Activated T-cell treated with anti-CD3 and anti-CD28 coated beads, Interleukin-2, amount 50 U/mL, for 72 hours (primary cell): ENCODE measurements around the gene MEF2D. TPM values are rescaled to one million over a fixed set of nuclear protein-coding genes. Genes with fewer than 3 reads are reported as not detected.

Source experiments
- ATAC-seq, 2 donors: fragments of 150-1000 bp; cut with Tn5 transposase; replicated peaks in 1 of 2; 2 replicates each; pipeline ENCODE4 v1.10.0; 2021; ENCODE audit warnings: moderate library complexity in 2 of 2, mild to moderate bottlenecking in 1 of 2
- DNase-seq, 2 donors: peaks; one replicate each; pipeline ENCODE4 v3.0.0; 2021 to 2022; ENCODE audit warnings: mixed read lengths in 1 of 2
- H3K27ac Mint-ChIP-seq: one replicate; pipeline ENCODE4 v1.8.0; 2022; ENCODE audit warnings: mild to moderate bottlenecking, moderate library complexity, mixed read lengths
- H3K27me3 Mint-ChIP-seq: one replicate; pipeline ENCODE4 v1.8.0; 2022; ENCODE audit warnings: low read depth, mixed read lengths
- H3K36me3 Mint-ChIP-seq, 2 donors: one replicate each; pipeline ENCODE4 v1.8.0; 2022; ENCODE audit warnings: mixed read lengths in 2 of 2, mild to moderate bottlenecking in 1 of 2; ENCODE audit not compliant: insufficient read depth in 2 of 2
- H3K4me1 Mint-ChIP-seq: one replicate; pipeline ENCODE4 v1.8.0; 2022; ENCODE audit warnings: low read depth, mixed read lengths
- H3K4me3 Mint-ChIP-seq, 2 donors: one replicate each; pipeline ENCODE4 v1.8.0; 2022; ENCODE audit warnings: mild to moderate bottlenecking in 2 of 2, mixed read lengths in 2 of 2, moderate library complexity in 2 of 2
- H3K9me3 Mint-ChIP-seq, 2 donors: one replicate each; pipeline ENCODE4 v1.8.0; 2022; ENCODE audit warnings: mixed read lengths in 2 of 2
- total RNA-seq, 2 donors: library from RNA; stranded (reverse); gene quantifications; one replicate each; pipeline ENCODE4 v1.2.3, GENCODE V29; 2022

MEF2D gene
- total RNA-seq, 2 donors from 2014 or later, result 73.3 to 86.8 TPM

DNA sequence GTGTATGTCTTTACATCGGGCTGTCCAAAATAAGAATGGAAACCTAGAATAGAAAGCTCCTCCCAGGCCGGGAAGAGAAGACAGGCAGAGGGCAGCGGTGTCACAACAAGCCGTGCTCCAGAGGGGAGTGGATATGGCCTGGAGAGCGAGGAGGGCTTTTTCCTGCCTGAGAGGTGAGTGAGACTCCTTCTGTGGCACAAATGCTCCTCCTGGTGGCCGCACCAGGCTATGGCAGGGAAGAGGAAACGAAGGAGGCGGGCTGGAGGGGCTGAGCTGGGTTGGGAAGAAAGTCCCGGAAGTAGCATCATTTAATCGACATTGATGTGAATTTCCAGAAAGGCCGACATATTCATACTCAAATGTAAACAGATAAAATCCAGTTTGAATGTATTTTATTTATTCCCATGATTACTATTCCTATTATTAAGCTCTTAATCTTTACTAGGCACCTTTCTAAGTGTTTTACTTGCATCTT, 54.7 kb downstream of the MEF2D start:
- DNase-seq (peak; percentile 80 to 85), ATAC-seq (peak; percentile 73 to 79)
- H3K4me1 Mint-ChIP-seq, result peaks cover 24% of the 10 kb centered on the region
- no peaks in the 10 kb centered on the region for H3K36me3 Mint-ChIP-seq
- H3K4me3 Mint-ChIP-seq, result peak overlapping the region in 1 of 2 donors; percentile 25
- no peaks in the 10 kb centered on the region for H3K9me3 Mint-ChIP-seq
- no peak overlapping the region for H3K27ac Mint-ChIP-seq
- H3K27me3 Mint-ChIP-seq, result peaks cover 50% of the 10 kb centered on the region

DNA sequence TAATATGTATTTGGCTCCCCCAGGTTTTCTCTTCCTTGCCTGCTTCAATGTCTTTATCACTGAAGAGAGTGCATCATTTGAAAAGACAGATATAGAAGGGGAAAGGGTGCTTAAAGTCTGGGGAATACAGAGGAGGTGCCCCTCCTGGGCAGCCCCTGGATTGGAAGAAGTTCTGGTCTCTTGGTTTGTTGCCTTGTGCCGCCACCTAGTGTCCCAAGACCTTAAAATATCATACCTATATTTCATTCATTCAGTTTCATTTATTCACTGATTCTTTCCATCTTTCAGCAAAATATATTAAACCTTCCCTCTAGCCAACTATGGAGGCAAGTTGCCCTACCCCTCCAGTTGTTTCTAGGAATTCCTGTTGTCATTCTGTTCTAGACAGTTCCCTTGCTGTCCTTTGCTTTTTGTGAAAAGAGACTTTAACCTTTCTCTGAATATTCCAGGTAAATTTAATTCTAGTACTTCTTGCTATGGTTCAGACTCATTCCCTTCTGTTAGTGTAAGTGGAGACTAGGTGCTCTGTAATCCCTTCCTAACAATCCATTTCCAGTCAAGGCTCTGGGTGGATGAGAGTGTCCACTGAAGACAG, 56.1 kb downstream of the MEF2D start:
- Mint-ChIP-seq H3K4me3 (no peak overlapping the region), H3K4me1 (peaks cover 24% of the 10 kb centered on the region), H3K27me3 (peaks cover 63% of the 10 kb centered on the region), H3K9me3 (no peaks in the 10 kb centered on the region), H3K27ac (no peak overlapping the region), H3K36me3 (no peaks in the 10 kb centered on the region)
- ATAC-seq, result no peak
- peak; percentile 40 to 48 for DNase-seq

DNA sequence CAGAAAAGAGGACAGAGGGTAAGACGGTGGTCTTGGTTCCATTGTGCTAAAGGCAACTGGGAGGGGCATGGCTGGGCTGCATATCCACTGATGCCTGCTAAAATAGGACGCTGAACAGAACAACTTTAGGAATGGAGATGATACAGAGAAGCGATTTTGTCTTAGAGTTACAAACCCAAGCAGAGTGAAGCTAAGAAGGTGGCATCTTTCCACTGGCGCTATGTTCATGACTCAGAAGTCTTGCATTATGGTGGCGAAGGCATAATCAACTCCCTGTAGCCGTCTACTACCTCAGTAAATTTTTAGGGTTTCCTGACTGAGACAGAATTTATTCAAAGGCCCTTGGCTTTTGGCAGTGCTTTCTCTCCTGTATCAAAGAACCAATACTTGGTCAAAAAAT, 57.3 kb downstream of the MEF2D start:
- DNase-seq (no peak), ATAC-seq (no peak)
- no peak overlapping the region for H3K4me3 Mint-ChIP-seq
- H3K27ac Mint-ChIP-seq, result no peak overlapping the region
- H3K27me3 Mint-ChIP-seq, result peaks cover 68% of the 10 kb centered on the region
- no peaks in the 10 kb centered on the region for H3K36me3 Mint-ChIP-seq
- peaks cover 33% of the 10 kb centered on the region for H3K4me1 Mint-ChIP-seq
- H3K9me3 Mint-ChIP-seq, result no peaks in the 10 kb centered on the region

DNA sequence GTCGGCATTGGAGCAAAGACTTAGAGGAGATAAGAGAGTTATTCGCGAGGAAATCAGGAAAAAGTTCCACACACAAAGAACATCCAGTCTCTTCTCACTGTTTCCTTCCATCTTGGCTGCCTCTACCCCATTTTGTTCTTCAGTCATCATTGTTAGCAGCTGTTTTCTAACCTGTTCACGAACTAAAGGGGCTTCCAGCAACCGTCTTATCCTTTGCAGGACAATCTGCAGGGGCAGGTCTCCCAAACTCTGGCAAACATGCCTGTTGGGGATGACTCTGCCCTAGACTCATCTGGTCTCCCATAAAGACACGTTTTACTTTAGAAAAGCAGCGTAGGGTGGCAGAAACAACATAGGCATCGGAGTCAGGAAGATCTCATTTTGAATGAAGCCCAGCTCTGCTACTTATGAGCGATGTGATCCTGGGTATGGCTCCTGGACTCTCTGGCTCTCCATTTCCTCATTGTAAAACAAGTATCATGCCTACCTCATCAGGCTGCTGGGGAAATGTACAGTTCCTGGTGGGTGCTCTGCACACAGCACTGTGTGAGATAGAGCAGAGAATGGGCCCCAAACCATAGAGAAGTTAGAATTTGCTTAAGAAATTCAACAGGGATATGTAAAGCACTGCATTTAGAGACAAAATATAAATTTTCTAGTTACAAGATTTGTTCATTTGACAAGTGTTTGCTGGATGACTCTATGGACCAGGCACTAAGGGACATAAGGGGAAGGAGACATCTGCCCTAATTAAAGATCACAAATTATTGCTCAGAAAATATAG, 59.7 kb downstream of the MEF2D start:
- Mint-ChIP-seq H3K36me3 (peaks cover 0 to 2% of the 10 kb centered on the region in 2 donors), H3K27ac (no peak overlapping the region), H3K4me1 (peaks cover 37% of the 10 kb centered on the region), H3K27me3 (peaks cover 86% of the 10 kb centered on the region), H3K9me3 (no peaks in the 10 kb centered on the region), H3K4me3 (no peak overlapping the region)
- DNase-seq (no peak), ATAC-seq (no peak)

DNA sequence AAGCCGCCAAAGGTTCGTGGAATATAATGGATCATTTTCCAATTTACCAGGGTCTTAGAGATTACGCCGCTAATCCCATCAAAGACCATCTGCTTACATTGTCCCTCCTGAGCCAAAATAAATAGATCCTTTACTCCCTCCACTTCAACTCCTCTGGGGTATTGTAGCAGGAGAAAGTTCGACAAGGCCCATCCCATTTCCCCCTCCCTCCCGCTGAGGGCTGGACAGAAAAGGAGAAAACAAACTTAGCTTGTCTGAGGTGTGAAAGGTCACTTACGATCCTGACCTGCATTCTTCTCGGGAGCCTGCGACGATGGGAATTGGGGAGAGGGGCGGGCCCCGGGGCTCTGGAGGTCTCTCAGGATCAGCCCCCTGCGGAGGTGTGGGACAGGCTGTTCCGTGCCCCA, 60.8 kb downstream of the MEF2D start:
- H3K4me1 Mint-ChIP-seq, result peaks cover 39% of the 10 kb centered on the region
- no peak for DNase-seq
- H3K27ac Mint-ChIP-seq, result no peak overlapping the region
- no peaks in the 10 kb centered on the region for H3K9me3 Mint-ChIP-seq
- peaks cover 94% of the 10 kb centered on the region for H3K27me3 Mint-ChIP-seq
- ATAC-seq, result no peak
- no peak overlapping the region for H3K4me3 Mint-ChIP-seq
- peaks cover 2 to 6% of the 10 kb centered on the region in 2 donors for H3K36me3 Mint-ChIP-seq

DNA sequence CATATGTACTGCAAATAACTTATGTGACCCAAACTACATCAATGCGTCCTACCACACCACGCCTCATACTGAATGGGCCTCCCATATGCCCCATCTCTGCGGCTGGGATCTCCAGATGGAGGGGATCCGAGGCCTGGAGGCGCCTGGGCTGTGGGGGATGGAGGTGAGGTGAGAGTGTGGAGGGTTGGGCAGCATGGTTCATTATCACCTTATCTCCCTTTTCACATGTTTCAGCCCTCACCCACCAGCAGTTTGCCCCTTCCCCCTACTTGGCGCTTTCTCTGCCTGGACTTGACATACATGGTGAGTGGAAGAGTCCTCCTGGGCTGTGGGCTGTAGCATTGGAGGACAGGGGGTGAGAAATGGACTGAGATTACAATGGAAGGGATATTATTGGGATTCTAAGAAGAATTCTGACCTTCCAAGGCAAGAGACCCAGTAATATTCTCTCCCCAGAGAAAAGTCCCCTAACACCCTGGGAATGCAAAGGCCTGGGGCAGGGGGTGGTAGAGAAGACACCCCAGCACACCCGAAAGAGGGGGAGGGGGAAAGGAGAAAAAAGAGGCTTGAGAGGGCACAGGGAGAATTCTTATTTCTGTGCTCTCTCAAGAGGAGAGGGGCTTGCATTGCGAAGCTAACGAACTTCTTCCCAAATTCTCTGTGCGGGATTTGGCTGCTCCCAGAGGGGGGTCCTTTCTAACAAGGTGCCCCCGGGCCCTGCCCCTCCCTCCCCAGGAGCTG, 61.4 kb downstream of the MEF2D start:
- Mint-ChIP-seq H3K27ac (no peak overlapping the region), H3K27me3 (peaks cover 94% of the 10 kb centered on the region), H3K4me3 (no peak overlapping the region), H3K4me1 (peaks cover 40% of the 10 kb centered on the region), H3K36me3 (peaks cover 2 to 6% of the 10 kb centered on the region in 2 donors), H3K9me3 (no peaks in the 10 kb centered on the region)
- DNase-seq, result no peak
- peak; percentile 5 to 12 for ATAC-seq

DNA sequence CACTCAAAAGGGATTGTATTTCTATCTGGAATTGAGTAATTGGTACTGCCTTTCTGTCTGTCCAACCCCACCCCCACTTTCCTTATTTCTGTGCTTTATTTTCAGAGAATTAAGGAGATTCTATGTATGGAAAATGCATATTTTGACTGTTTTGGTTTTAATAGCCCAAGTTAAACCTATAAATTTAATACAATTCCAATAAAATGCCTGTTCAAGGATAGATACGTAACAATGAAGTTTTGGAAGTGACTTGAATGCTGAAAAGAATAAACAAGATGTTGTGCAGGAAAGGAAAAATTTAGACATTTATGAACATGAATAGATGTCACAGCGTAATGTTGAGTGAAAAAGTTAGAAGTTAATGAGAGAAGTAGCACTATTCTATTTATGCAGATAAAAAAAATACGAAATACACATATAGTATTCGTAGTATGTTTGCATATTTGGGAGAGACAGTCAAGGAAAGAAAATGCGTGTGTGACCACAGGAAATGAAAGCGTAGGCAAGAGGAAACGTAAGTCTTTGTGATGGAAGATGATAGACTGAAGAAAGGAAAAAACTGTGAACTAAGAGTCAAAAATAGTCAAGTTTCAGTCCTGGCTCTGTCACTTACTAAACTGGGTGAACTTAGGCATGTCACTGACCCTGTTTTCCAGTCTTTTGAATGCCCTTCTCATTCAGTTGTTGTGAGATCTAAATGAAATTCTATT, 62.1 kb downstream of the MEF2D start:
- DNase-seq (no peak), ATAC-seq (peak; percentile 48 to 56)
- peaks cover 46% of the 10 kb centered on the region for H3K4me1 Mint-ChIP-seq
- H3K36me3 Mint-ChIP-seq, result peaks cover 2 to 6% of the 10 kb centered on the region in 2 donors
- H3K9me3 Mint-ChIP-seq, result no peaks in the 10 kb centered on the region
- peak overlapping the region in 1 of 2 donors; percentile 10 for H3K4me3 Mint-ChIP-seq
- H3K27me3 Mint-ChIP-seq, result peaks cover 94% of the 10 kb centered on the region
- peak overlapping the region; percentile 5 for H3K27ac Mint-ChIP-seq

DNA sequence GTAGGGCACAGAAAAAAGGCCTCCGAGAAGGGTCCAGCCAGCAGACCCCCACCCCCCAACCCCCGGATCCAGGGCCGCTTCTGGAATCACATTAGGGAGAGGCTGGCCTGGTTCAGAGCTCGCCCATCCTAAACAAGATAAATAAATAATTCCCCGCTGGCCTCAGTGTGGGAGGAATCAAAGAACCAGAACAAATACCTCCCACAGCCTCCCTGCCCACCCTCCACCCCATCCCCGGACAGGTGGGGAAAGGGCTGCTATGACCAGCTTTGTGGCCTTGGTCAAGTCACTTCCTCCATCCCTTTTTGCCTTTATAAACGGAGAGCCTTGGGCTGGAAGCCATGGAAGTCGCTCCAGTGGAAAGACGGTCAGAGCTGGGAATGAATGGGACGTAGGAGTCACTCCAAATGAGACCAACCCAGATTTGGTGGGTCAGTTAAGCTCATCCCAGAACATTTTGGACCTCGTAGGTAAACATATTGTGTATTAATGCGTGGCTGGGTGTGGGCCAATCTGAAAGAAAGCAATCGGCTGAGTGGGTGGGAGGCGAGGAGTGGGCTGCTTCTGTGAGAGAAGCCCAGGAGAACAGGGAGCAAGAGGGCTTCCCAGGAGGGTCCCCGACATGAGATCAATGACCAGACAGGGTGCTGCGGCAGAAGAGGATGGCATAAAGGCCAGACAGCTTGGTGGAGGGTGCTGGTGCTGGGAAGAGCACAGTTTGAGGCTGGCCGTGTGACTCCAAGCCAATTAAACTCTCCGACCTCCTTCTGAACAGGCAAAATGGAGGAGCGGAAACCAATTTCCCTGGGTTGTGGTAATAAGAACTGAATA, 63.3 kb downstream of the MEF2D start:
- Mint-ChIP-seq H3K27me3 (peaks cover 98% of the 10 kb centered on the region), H3K9me3 (no peaks in the 10 kb centered on the region), H3K4me3 (peak overlapping the region in 1 of 2 donors; percentile 71), H3K36me3 (peaks cover 2 to 6% of the 10 kb centered on the region in 2 donors), H3K4me1 (peaks cover 46% of the 10 kb centered on the region), H3K27ac (no peak overlapping the region)
- DNase-seq (no peak), ATAC-seq (no peak)

DNA sequence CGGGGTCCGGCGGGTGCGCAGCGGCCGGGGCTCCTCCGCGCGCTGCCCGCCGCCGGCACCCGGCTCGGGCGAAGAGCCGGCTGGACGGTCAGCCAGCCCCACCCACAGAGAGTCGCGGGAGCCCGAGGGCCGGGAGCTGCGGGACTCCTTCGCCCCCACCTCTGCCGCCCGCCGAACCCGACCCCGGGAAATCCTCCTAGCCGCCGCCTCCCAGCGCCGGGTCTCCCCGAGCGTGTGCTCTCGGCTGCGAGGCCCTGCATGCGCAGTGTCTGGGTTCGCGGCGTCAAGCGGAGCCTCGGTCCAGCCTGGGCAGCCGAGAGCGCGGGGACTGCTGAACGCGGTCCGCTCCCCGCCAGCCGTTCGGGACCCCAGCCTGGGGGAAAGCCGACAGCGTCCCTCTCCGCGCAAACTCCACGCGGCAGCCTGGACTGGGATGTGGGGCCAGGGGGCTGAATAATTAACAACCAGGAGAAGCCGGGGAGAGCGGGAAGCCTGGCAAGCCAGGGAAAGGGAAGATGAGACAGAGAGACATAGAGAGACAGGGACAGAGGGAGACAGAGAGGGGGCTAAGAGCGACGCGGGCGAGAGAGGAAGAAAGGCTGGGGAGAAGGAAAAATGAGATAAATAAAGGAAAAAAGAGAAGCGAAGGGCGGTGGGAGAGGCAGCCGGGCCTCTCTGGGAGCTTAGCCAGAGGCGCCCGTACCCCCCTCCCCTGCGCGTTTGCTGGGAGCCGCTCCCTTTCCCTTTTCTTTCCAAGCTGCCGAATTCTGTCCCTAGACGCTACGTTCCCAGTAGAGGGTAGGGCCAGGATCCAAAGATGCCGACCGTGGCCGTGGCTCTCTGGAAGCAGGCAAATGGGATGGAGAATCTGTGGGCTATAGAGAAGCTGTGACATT, 64.2 kb downstream of the MEF2D start:
- DNase-seq, result peak in 1 of 2 donors; percentile 40
- no peak overlapping the region for H3K27ac Mint-ChIP-seq
- peak overlapping the region; percentile 69 to 71 for H3K4me3 Mint-ChIP-seq
- H3K36me3 Mint-ChIP-seq, result peaks cover 2 to 6% of the 10 kb centered on the region in 2 donors
- peaks cover 46% of the 10 kb centered on the region for H3K4me1 Mint-ChIP-seq
- no peaks in the 10 kb centered on the region for H3K9me3 Mint-ChIP-seq
- peaks cover 98% of the 10 kb centered on the region for H3K27me3 Mint-ChIP-seq
- peak; percentile 45 to 47 for ATAC-seq

DNA sequence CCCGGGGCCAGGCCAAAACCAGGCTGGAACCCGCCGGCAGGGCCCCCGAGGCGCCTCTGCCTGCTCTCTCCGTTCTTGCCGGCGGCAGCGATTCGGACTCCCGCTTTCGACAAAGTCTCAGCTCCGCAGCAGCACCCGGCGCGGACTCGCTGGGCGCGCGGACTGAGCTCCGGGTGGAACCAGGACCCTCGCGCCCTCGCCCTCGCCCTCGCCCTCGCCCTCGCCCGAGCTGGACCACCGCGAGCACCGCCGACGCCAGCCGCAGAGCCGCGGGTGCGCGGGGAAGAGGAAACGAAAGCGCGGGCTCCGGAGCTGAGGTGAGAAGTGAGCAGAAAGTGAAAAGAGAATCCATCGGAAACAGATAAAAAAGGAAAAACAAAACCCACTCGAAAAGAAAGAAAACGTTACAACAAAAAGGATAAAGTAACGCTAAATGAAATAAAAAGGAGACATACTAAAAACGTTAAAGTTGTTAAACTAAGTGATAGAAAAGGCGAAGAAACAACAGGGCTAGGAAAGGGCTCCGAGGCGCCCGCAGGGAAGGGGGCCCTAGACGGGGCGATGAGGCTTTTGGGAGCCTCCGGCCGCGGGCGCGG, 64.9 kb downstream of the MEF2D start:
- no peaks in the 10 kb centered on the region for H3K9me3 Mint-ChIP-seq
- peak in 1 of 2 donors; percentile 25 for DNase-seq
- H3K27me3 Mint-ChIP-seq, result peaks cover 98% of the 10 kb centered on the region
- H3K4me3 Mint-ChIP-seq, result peak overlapping the region; percentile 62 to 78
- peaks cover 46% of the 10 kb centered on the region for H3K4me1 Mint-ChIP-seq
- peaks cover 2 to 6% of the 10 kb centered on the region in 2 donors for H3K36me3 Mint-ChIP-seq
- peak; percentile 16 to 32 for ATAC-seq
- H3K27ac Mint-ChIP-seq, result peak overlapping the region; percentile 20

DNA sequence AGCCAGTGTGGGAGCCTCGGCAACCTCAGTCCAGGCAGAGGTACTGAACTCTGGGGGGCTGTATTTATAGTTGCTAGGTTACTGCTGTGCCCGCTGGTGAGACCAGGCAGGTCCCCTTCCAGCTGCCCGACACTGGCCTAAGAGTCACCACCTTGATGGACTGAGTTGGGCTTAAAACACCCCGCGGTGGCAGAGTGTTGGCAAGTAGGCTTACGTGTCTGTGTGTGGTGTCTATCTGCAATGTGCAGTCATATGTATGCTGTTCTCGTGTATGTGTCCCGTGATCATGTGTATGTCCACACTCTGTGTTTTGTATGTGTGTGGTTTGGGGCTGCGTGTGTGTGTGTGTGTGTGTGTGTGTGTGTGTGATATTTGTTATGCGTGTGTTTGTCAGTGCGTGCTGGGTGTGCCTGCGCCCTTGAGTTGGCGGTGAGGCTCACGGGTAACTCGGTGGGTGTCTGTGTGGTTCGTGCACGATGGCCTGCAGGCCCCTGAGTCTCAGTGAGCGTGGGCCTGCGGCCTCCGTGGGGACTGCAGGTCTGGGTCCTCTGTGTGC, 65.5 kb downstream of the MEF2D start:
- Mint-ChIP-seq H3K9me3 (no peaks in the 10 kb centered on the region), H3K4me1 (peaks cover 46% of the 10 kb centered on the region), H3K27ac (peak overlapping the region; percentile 9), H3K36me3 (peaks cover 2 to 6% of the 10 kb centered on the region in 2 donors), H3K27me3 (peaks cover 98% of the 10 kb centered on the region), H3K4me3 (peak overlapping the region; percentile 62 to 68)
- peak; percentile 2 to 12 for ATAC-seq
- DNase-seq, result no peak
